HG03575 (cell line): Measurements from ENCODE around the gene ZC3H18.

Source experiments
- ATAC-seq: cut with Tn5 transposase; IDR thresholded peaks from one replicate; pipeline ENCODE4 v1.9.1; 2021; ENCODE audit not compliant: unreplicated experiment, insufficient number of reproducible peaks, low FRiP score; ENCODE audit errors: extremely low read depth

Gene ZC3H18

DNA sequence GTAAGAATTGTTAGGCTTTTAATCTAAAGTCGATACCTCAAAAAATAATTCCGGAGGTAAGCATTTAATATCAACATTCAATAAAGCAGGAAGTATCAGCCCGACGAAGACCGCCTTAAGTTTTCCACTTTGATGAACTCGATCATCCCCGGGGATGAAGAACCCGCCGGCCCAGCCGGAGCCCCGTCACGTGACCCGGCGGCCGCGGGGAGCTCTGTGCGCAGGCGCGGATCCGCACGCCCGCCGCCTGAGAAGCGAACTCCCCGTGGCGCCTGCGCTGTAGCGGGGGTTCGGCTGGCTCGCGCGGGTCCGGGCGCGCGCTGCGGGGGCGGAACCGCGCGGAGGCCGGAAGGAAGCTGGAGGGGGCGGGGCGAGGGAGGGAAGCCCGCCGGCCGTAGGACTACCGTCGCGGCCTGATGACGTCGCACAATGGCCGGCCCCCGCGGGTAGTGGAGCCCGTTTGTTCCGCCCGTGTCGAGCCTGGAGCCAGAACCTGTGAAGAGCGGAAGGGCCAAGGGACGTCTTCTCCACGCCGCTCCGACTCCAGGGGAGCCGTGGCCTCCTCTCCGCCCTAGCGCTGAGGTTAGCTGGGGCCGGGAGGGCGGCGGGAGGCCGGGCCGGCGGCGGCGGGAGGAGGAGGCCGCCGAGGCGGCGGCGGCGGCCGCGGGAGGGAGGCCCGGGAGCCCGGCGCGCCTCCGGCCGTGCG lies at the start of gene ZC3H18:
Gene ZC3H18, plus strand, starts transcription at position 419 of the 706 bp plus-strand sequence. CDS start 6,721 bp downstream, outside the sequence.
- ATAC-seq: no peak

DNA sequence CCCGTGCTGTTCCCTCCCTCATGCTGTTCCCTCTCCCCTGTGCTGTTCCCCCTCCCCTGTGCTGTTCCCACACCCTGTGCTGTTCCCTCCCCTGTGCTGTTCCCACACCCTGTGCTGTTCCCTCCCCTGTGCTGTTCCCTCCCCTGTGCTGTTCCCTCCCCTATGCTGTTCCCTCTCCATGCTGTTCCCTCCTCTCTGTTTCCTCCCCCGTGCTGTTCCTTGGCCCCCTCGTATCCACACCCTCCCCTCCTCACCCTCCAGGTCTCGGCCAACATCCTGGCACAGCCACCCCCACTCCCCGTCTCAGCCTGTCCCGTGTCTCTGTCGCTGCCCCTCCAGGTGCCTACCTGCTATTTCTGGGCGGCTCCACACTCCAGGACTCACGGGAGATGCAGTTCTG lies 48.5 kb upstream of the ZC3H18 start:
- no peak for ATAC-seq

DNA sequence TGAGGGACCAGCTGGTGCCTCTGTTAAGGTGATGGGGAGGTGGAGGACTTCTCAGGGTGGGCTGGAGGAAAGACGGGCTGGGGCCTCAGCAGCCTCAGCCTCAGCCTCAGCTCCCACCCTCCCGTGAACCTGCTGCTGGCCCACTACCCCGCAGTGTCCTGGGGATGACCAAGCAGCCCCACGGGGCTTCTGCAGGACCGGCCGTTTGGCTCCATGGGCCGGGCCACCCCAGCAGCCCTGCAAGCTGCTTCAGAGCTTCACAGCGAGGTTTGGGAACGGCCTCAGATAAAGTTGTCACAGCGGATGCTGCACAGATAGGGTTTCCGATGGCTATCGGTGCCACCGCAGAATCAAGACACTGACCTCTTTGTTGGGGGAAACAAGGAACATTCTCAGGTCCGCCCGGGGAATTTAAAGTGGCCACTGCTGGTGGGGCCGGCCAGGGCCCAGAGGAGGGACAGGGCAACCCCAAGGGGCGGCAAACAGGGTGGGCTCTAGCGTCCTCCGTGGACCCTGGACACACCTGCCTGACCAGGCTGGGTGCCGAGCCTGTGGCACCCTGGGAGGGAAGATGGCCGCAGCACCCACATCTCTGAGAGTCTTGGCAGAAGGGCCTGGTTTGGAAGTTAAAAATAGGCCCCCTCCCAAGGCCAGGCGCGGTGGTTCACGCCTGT lies 47.8 kb upstream of the ZC3H18 start:
- ATAC-seq: no peak

DNA sequence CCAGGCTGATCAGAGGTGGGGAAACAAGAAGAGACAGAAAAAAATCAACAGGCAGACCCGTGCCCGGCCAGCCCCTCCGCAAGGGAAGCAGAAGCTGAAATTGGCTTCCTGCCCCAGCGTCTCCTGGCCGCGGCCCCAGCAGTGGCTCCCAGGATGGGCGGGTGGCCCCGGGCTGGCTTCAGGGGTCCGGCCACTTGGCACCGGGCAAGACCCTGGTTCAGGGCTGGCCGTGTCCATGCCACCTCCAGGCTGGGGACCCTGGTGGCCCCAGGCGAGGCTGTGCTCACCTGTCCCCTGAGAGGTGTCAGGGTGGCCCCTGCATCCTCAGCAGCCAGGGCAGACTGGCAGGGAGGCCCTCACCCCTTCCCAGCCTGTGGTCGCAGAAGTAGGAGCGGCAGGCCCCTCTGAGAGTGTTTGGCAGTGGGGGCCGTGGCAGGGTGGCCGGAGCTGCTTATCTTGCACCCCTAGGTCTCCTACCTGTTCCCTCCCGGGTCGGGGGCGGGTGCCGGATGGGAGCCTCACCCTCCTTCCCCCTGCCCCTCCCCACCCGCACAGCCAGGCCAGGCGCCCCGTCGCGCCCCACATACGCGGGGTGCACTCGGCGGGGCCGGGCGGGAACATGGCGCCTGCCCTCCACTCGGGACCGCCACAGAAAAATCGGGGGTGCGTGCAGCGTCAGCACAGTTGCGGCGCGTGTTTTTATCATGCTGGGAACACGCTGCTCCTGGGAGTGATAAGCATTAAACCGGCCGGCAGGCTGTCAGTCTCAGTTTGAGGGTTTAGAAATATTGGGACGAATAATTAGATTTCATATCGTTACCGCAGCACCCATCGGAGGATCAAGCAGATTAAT lies 46.7 kb upstream of the ZC3H18 start:
- no peak for ATAC-seq

DNA sequence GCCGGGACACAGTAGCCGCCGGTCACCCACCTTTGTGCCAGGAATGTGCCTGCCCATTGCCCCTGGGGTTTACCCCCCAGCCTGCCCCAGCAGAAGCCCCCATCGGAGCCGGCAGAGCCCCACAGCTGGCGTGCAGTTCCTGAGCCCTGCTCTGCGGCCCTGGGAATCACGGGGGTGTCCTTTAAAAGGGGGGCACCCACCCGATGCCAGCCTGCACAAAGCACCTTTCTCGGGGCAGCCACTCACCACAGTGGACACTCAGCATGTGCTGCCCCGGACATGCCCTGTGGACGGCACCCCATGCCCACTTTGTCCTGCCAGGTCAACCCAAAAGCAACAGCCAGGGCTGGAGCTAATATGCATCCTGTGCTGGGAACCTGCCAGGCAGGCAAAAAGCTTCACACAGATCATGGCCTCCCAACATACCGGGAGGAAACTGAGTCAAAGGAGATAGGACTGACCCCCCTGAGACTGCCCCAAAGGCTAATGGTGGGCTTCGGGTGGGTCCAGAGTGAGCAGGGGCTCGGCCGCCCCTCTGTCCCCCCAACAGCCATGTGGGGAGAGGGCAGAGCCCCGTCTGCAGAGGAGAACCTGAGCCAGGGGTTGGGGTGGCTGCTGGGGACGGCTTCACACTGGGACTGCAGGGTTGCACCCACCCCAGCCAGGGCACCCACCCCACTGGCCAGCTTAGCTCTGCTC lies 45.8 kb upstream of the ZC3H18 start:
- ATAC-seq: no peak

DNA sequence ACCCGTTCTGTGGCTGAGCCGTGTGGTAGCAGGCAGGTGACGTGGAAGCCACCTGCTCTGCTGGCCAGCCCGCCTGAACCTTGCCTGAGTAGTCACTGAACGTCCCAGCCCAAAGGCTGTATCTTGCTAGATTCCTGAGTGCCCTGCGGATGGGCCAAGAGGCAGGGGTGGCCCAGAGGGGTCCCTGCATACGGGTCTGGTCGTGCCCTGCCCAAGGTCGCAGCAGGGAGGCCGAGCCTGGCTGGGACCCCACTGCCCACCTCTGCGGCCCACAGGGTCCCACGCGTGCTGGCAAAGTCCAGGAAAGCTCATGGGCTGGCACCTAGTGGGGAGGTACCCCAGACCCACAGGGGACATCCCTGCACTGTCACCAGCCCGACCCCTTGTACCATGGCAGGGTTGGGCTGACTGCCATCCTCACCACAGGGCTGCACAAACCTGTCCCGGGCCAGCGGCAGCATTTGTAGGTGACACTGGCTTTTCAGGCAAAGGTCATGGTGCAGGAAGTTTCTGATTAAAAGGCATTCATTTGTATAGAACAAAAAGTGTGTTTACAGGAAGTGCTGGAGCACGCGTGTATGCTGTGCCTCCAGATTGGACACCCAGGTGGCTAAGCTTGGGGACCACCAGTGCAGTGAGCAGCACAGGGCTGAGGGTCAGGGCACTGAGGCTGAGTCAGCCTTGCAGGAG lies 45.1 kb upstream of the ZC3H18 start:
- ATAC-seq: no peak

DNA sequence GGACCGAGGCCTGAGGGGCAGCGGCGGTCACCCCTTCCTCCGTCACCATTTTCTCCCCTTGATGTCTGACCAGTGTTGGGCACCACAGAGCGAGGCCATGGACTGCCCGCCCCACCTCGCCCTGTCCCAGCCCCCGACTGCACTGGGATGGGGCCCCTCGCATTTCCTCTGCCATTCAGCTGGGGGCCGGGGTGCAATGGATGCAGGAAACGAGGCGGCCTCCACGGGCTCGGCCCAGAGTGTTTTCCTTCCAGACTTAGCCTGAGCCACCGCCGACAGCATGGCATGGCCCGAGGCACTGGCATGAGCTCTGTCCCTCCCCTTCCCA lies 44.6 kb upstream of the ZC3H18 start:
- no peak for ATAC-seq

DNA sequence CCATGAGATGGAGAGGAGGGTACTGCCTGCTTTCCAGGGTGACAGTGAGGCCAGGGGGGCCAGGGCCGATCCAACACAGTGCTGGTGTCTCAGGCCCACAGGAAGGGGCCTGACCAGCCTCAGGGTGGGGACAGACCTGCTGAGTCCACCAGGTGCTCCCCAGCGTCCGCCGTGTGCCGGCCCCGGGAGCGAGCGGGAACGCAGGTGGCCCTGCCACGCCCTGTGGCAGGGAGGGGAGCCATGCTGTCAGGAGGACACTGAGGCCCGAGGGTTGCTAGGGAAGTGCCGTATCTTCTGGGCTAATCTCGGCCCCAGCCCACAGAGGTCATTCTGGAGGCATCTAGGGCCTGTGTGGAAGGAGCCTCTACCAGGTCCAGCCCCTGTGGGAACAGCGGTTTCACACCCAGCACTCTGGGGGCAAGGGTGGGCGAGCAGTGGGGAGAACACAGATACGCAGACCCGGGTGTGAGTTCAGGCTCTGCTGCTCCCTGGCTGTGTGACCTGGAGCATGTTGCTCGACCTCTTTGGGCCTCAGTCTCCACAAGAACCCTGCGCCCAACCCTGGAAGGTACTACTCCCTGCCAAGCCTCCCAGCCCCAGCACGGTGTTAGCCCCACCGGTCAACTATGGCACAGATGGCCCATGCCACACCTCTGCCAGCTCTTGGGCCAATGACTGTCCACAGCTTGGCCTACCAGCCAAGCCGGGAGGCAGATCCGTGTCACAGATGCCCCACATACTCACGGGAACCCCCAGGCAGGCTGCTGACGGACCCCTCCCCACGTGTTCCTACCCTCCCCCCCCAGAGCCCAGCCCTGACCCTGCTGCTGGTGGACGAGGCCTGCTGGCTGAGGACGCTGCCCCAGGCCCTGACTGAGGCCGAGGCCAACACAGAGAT lies 43.9 kb upstream of the ZC3H18 start:
- ATAC-seq: no peak

DNA sequence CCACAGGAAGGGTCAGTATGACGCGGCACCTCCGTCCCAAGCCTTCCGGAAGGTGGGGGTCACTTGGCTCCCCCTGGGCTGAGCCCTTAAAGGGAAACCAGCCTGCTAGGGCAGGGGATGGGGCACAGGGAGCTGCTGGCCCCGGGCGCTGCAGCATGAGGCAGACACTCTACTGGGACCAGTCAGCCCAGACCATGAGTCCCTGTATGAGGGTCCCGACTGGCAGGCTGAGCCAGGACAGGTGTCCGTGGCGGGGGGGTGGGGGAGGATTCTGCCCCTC lies 43.4 kb upstream of the ZC3H18 start:
- ATAC-seq: no peak

DNA sequence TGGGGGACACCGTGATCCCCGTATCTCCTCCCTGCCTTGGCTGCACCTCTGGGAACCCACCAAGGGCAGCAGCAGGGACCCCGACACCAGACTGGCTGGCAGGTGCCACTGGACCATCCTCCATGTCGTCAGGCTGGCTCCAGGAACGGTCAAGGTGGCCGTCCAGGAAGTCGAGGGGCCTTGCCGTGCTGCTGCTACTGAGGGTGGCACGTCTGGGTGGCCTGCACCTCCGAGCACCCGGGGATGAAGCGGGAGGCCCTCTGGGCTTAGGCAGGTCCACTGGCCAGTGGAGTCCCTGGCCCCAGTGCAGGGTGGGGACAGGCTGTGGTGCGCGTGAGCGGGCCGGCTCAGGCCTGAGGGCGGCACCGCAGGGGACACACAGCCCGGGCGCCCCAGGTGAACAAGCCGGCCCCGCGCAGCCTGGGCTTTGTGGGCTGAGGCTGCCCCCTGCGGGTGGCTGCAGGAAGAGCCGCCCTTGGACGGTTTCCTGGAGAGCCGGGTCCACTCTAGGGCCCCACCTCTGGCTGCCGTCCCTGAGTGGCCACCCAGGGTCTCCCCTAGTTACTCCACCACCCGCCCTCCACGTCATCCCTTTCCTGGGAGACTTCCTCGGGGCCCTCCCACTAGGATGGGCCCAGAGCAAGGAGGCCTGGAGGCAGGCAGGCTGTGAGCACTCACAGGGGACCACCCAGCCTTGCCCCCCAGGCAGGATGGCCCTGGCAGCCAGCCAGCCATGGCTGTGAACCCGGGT lies 42.8 kb upstream of the ZC3H18 start:
- ATAC-seq: no peak

DNA sequence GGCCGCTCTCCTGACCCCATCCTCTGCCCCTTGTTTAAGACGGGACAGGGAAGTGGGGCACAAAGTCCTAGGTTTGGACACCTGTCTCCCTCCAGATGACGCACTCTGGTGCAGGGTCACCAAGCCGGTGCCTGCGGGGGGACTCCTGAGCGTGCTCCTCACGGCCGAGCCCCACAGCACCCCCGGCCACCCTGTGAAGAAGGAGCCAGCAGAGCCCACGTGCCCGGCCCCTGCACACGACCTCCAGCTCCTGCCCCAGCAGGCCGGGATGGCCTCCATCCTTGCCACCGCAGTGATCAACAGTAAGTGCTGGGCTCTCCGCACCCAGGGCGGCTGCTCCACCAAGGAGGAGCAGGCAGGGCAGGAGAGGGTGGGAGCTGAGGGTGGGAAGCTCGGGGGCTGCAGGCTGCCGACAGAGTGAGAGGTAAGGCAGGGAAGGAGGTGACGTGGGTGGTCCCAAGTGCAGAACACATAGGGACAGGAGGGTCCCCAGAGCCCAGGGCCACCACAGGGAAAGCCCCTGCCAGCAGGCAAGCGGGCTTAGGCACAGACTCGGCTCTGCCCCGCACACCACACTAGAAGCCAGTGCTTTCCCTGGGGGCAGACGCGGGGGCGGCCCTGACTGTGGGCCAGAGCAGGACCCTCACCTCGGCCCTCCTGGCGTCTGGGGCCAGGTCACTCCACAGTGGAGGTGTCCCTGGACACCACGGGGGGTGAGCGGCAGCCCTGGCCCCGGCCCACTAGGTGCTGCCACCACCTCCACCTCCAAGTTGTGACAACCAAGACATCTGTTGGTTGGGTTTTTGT lies 42.1 kb upstream of the ZC3H18 start:
- no peak for ATAC-seq

DNA sequence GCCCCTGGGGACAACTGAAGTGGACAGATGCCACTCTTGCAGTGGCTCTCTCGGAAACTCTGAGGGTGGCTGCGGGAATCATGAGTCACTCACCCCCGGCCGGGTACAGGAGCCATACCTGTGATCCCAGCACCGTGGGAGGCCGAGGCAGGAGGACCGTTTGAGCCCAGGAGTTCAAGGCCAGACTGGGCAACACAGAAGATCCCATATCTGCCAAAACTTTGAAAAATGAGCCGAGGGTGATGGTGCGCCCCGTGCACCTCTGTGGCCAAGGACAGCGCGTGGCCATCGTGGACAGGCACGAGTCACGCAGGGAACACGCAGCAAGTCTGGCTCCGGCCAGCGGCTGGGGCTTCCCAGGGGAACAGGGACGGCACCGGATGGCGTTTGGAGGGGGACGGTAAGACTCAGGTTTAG lies 41.3 kb upstream of the ZC3H18 start:
- ATAC-seq: no peak

DNA sequence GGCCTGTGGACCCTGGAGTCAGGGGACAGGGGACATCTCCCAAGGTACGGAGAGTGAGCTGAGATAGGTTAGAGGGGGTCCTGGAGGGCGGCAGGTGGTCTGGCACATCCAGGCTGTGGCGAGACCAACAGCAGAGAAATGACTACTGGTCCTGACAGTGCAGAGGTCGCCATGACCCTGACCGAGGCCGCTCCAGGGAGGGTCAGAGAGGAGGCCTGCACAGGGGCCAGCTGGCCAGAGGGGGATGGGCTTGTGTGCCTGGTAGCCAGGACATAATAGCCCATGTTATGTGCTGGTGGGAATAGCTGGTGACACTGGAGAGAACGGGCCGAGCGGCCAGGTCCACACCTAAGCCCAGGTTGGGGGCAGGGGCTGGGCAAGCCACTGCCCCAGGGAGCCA lies 40.6 kb upstream of the ZC3H18 start:
- ATAC-seq: no peak

DNA sequence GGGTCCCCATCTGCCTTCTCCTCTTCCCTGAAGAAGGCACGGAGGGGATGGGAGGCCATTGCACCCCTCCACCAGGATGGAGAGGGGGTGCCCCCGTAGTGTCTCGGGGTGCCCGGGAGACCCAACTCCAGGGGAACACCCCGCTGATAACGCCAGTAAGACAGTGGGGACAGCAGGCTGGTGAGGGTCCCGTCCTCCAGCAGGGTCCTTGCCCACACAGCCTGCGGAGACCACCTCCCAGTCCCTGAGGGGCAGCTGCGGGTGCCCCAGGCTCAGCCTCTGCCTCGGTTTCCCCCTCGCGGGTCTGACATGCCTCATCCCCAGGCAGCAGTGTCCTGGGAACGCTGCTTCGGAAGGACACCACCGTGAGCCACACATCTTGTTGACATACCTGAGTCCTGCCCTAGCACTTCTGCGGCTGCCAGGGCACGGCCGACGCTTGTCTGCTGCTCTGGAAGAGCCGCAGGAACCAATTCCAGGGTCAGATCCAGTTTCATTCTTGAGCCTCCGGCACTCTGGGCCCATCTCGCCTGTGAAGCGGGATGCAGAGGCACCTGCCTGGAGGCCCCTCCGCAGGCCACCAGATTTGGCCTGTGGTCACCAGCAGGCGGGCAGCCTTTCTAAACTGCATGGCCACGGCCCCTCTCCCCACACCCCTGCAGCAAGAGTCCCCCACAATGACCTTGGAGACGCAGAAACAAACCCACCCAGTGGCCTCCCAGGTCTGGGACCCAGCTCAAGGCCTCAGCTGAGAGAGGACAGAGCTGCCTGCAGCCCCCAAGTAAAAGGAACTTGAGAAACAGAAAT lies 39.9 kb upstream of the ZC3H18 start:
- no peak for ATAC-seq

DNA sequence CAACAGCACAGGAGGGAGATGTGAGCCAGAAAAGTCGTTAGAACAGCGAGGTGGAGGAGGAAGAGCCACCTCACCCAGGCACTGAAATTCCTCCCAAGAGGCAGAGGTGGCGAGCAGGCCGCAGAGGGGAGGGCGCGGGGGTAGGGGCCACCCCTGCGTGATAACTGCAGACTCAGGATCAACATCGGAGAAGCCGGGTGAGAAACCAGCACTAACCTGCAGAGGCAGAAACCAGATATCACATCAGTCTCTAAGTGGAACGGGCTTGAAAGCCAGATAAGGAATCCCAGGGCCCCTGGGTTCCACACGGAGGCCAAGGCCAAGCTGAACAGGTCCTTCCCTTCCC lies 39.4 kb upstream of the ZC3H18 start:
- ATAC-seq: no peak

DNA sequence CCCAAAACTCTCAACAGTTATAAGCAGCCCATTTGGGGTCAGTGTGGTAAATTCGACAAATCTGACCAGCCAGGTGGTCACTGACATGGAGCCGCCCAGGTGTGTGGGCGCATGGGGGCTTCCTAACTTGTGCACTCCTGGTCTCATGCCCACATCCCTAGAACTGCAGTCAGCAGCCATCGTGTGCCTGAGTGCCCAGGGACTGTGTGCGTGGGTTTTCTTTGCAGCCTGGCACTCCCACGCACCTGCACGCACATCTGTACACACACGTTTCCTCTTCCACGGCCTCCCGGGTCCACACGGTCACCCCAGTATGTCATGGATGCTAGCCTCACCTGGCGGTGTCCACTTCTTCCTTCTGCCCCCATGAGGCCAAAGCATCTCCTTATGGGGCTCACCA lies 38.9 kb upstream of the ZC3H18 start:
- ATAC-seq: no peak
